GM23248 (cell line): ENCODE results near the gene ISCU. TPM values are rescaled to one million over a fixed set of nuclear protein-coding genes. Genes with fewer than 3 reads are reported as not detected.

Experiments used
- polyA plus RNA-seq: library from polyadenylated mRNA; unstranded; fragments of >200 nt; fragmentation: Nextera tagmentation; extraction: Ambion mirVana; gene quantifications from 2 replicates; pipeline ENCODE4 v1.2.1, GENCODE V29; 2016
- total RNA-seq: library from RNA; depleted of rRNA; stranded (reverse); fragments of >200 nt; shearing (Covaris generic); gene quantifications from 2 replicates; pipeline ENCODE4 v1.2.3, GENCODE V29; 2014; rRNA removed

Gene ISCU
- total and polyA plus RNA-seq, 2 experiments from 2014 or later: 159 to 237 TPM

Other genes with a start within 250 kb of the ISCU start
- 2.9 and 4.9 TPM in 2 replicates for gene CMKLR1, start 223.3 kb upstream of the ISCU start, total RNA-seq
- gene CMKLR1, start 223.3 kb upstream of the ISCU start, polyA plus RNA-seq: 1.9 and 2.2 TPM in 2 replicates
- gene FICD, start 47.3 kb upstream of the ISCU start, total RNA-seq: 8.6 and 9.4 TPM in 2 replicates
- gene FICD, start 47.3 kb upstream of the ISCU start, polyA plus RNA-seq: 11.6 TPM in 2 replicates
- 29.7 and 34.0 TPM in 2 replicates for gene SART3, start 1.4 kb upstream of the ISCU start, total RNA-seq
- 20.5 and 20.8 TPM in 2 replicates for gene SART3, start 1.4 kb upstream of the ISCU start, polyA plus RNA-seq
- 58.6 and 93.2 TPM in 2 replicates for gene TMEM119, start 35.5 kb downstream of the ISCU start, total RNA-seq
- 55.5 and 58.1 TPM in 2 replicates for gene TMEM119, start 35.5 kb downstream of the ISCU start, polyA plus RNA-seq
- gene SELPLG, start 71.3 kb downstream of the ISCU start, total RNA-seq: 4.4 and 6.1 TPM in 2 replicates
- gene SELPLG, start 71.3 kb downstream of the ISCU start, polyA plus RNA-seq: 6.2 and 6.7 TPM in 2 replicates
- 170 and 172 TPM in 2 replicates for gene CORO1C, start 168.9 kb downstream of the ISCU start, total RNA-seq
- 401 and 403 TPM in 2 replicates for gene CORO1C, start 168.9 kb downstream of the ISCU start, polyA plus RNA-seq